ENCODE measurements around the gene IDI2. TPM values are rescaled to one million over a fixed set of nuclear protein-coding genes. Genes with fewer than 3 reads are reported as not detected.
A peak's percentile ranks its signal among the peaks of the same experiment; 100 is the strongest.

IDI2 gene
- total RNA-seq, 2 experiments from 2014 or later: not detected

- peak overlapping the region in 1 of 2 donors; percentile 18 for H3K27ac ChIP-seq (ENCODE audit: low read depth in 1 of 2, low read length in 2 of 2)
- Mint-ChIP-seq H3K27ac (peak overlapping the region; percentile 98), H3K27me3 (no peaks in the 10 kb centered on the region), H3K4me3 (no peak overlapping the region), H3K4me1 (ENCODE audit: low read depth) (peaks cover 92% of the 10 kb centered on the region), H3K36me3 (ENCODE audit: low read depth) (peaks cover 22% of the 10 kb centered on the region), H3K9me3 (no peaks in the 10 kb centered on the region)
- no peaks in the 10 kb centered on the region for H3K36me3 ChIP-seq (ENCODE audit: insufficient read depth, low read length)
- no peaks in the 10 kb centered on the region for H3K27me3 ChIP-seq (ENCODE audit: control insufficient read depth in 1 of 2, insufficient read depth in 2 of 2, low read length in 2 of 2)
- ATAC-seq (ENCODE audit: poor library complexity) (no peak), DNase-seq (no peak)
- CTCF ChIA-PET: no interaction called here
- no peaks in the 10 kb centered on the region for H3K9me3 ChIP-seq (ENCODE audit: control insufficient read depth in 1 of 2, insufficient read depth in 1 of 2, low read length in 2 of 2)
- intact Hi-C loops (cut with DNase I, micrococcal nuclease): loop anchor here in 1 of 2 experiments (5.0 kb wide), 2 partner anchors 78 to 133 kb away; partner anchors contain the start of genes GTPBP4 and LARP4B
- H3K4me3 ChIP-seq (ENCODE audit: low read length): no peak overlapping the region
- H3K4me1 ChIP-seq (ENCODE audit: insufficient read depth, low read length): peaks cover 45% of the 10 kb centered on the region
- TF ChIP-seq CTCF (IDR thresholded peaks at IDR 0.05): no peak
- POLR2A ChIA-PET: no interaction called here
Measured at GRCh38 chr10:1064964-1065247, 39.2 kb upstream of the IDI2 start.

- no peaks in the 10 kb centered on the region for H3K36me3 ChIP-seq (ENCODE audit: insufficient read depth, low read length)
- peaks cover 55% of the 10 kb centered on the region for H3K4me1 ChIP-seq (ENCODE audit: insufficient read depth, low read length)
- intact Hi-C loops (cut with DNase I, micrococcal nuclease): loop anchor here in 1 of 2 experiments (2.0 to 5.0 kb wide), 3 partner anchors 15 to 131 kb away; partner anchors contain the start of genes GTPBP4, IDI1 and LARP4B
- no peaks in the 10 kb centered on the region for H3K9me3 Mint-ChIP-seq
- H3K27ac Mint-ChIP-seq: peak overlapping the region; percentile 98
- peak in 9 of 14 experiments; percentile 5 to 76 (median 19) for DNase-seq
- TF ChIP-seq CTCF (IDR thresholded peaks at IDR 0.05): no peak
- peak overlapping the region; percentile 55 to 65 for H3K27ac ChIP-seq (ENCODE audit: low read depth in 1 of 2, low read length in 2 of 2)
- no peaks in the 10 kb centered on the region for H3K27me3 ChIP-seq (ENCODE audit: control insufficient read depth in 1 of 2, insufficient read depth in 2 of 2, low read length in 2 of 2)
- H3K4me3 ChIP-seq (ENCODE audit: low read length): peak overlapping the region; percentile 21
- H3K9me3 ChIP-seq (ENCODE audit: control insufficient read depth in 1 of 2, insufficient read depth in 1 of 2, low read length in 2 of 2): no peaks in the 10 kb centered on the region
- no peaks in the 10 kb centered on the region for H3K27me3 Mint-ChIP-seq
- POLR2A ChIA-PET: interaction anchor here (1.0 to 3.2 kb wide), 7 partner anchors 10 to 132 kb away, joined by 3 to 51 read pairs (median 5); partner anchors contain the start of genes IDI1 and LARP4B
- peaks cover 24% of the 10 kb centered on the region for H3K36me3 Mint-ChIP-seq (ENCODE audit: low read depth)
- peaks cover 89% of the 10 kb centered on the region for H3K4me1 Mint-ChIP-seq (ENCODE audit: low read depth)
- H3K4me3 Mint-ChIP-seq: peak overlapping the region; percentile 81
- ATAC-seq (ENCODE audit: poor library complexity): peak; percentile 89
- CTCF ChIA-PET: interaction anchor here (0.7 to 1.4 kb wide), 2 partner anchors 12 to 13 kb away, joined by 3 to 5 read pairs; no protein-coding TSS in a partner anchor
Measured at GRCh38 chr10:1063232-1063865, 37.7 kb upstream of the IDI2 start.

GRCh38 chr10:1061930-1062774, 36.5 kb upstream of the IDI2 start:
- no peak for TF ChIP-seq CTCF (IDR thresholded peaks at IDR 0.05)
- no peaks in the 10 kb centered on the region for H3K9me3 Mint-ChIP-seq
- peak overlapping the region; percentile 55 to 65 for H3K27ac ChIP-seq (ENCODE audit: low read depth in 1 of 2, low read length in 2 of 2)
- peaks cover 36% of the 10 kb centered on the region for H3K36me3 Mint-ChIP-seq (ENCODE audit: low read depth)
- peak overlapping the region; percentile 81 for H3K4me3 Mint-ChIP-seq
- H3K4me1 Mint-ChIP-seq (ENCODE audit: low read depth): peaks cover 92% of the 10 kb centered on the region
- peak overlapping the region; percentile 21 for H3K4me3 ChIP-seq (ENCODE audit: low read length)
- ATAC-seq (ENCODE audit: poor library complexity): no peak
- no peaks in the 10 kb centered on the region for H3K36me3 ChIP-seq (ENCODE audit: insufficient read depth, low read length)
- H3K27me3 Mint-ChIP-seq: no peaks in the 10 kb centered on the region
- POLR2A ChIA-PET: interaction anchor here (0.6 to 3.2 kb wide), 4 partner anchors 8 to 58 kb away, joined by 3 to 51 read pairs (median 5); partner anchors contain the start of gene IDI1
- intact Hi-C loops (cut with DNase I, micrococcal nuclease): loop anchor here in 1 of 2 experiments (2.0 to 5.0 kb wide), 3 partner anchors 13 to 130 kb away; partner anchors contain the start of genes GTPBP4, IDI1 and LARP4B
- peak overlapping the region; percentile 98 for H3K27ac Mint-ChIP-seq
- peaks cover 63% of the 10 kb centered on the region for H3K4me1 ChIP-seq (ENCODE audit: insufficient read depth, low read length)
- CTCF ChIA-PET: interaction anchor here (1.4 kb wide), 2 partner anchors 12 to 13 kb away, joined by 3 to 5 read pairs; no protein-coding TSS in a partner anchor
- peak in 1 of 14 experiments; percentile 41 for DNase-seq
- H3K9me3 ChIP-seq (ENCODE audit: control insufficient read depth in 1 of 2, insufficient read depth in 1 of 2, low read length in 2 of 2): no peaks in the 10 kb centered on the region
- no peaks in the 10 kb centered on the region for H3K27me3 ChIP-seq (ENCODE audit: control insufficient read depth in 1 of 2, insufficient read depth in 2 of 2, low read length in 2 of 2)

Data from CD4-positive, alpha-beta T cell (primary cell).